ENCODE data around the gene P4HB.

DNA sequence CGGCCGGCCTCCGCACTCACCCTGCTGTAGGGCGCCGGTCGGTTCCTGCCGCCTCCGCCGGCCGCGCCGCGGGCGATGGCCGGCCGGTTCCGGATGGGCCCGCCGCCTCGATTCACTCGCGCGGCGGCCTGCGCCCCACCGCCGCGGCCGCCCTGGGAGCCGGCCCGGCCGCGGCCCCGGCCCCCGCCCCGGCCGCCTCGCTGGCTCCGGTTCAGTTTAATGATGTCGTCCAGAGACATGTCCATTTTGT, 30.9 kb upstream of the P4HB start:
- TF ChIP-seq, protein P1, sequence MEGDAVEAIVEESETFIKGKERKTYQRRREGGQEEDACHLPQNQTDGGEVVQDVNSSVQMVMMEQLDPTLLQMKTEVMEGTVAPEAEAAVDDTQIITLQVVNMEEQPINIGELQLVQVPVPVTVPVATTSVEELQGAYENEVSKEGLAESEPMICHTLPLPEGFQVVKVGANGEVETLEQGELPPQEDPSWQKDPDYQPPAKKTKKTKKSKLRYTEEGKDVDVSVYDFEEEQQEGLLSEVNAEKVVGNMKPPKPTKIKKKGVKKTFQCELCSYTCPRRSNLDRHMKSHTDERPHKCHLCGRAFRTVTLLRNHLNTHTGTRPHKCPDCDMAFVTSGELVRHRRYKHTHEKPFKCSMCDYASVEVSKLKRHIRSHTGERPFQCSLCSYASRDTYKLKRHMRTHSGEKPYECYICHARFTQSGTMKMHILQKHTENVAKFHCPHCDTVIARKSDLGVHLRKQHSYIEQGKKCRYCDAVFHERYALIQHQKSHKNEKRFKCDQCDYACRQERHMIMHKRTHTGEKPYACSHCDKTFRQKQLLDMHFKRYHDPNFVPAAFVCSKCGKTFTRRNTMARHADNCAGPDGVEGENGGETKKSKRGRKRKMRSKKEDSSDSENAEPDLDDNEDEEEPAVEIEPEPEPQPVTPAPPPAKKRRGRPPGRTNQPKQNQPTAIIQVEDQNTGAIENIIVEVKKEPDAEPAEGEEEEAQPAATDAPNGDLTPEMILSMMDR (IDR thresholded peaks at IDR 0.05), result no peak
- no peak for TF ChIP-seq POLR2A (IDR thresholded peaks at IDR 0.05)
